GM19035 (cell line): ENCODE results near the gene KPNA2.
"Not testable (repeated sequence)": the region's sequence is repeated elsewhere in the genome, so short reads cannot be mapped to it uniquely, and the experiment has no call there.

Experiments used
- ATAC-seq: cut with Tn5 transposase; IDR thresholded peaks from one replicate; pipeline ENCODE4 v1.9.1; 2021; ENCODE audit not compliant: unreplicated experiment

KPNA2 gene

GRCh38 chr17:68019675-68020408 is 15.7 kb upstream of the KPNA2 start:
- peak; percentile 92 for ATAC-seq

- ATAC-seq, result no peak
Measured at GRCh38 chr17:68020409-68020756, 15.2 kb upstream of the KPNA2 start.

DNA sequence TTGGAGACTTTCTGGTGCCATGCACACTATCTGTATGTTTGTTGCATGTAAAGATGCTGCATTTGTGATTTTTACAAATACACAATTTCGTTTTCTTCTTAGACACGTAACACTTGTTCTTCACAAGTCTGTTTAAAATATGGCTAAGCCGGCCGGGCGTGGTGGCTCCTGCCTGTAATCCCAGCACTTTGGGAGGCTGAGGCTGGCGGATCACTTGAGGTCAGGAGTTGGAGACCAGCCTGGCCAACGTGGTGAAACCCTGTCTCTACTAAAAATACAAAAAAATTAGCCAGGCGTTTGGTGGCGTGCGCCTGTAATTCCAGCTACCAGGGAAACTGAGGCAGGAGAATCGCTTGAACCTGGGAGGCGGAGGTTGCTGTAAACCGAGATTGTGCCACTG is 14.7 kb upstream of the KPNA2 start:
- ATAC-seq, result not testable (repeated sequence)

GRCh38 chr17:68021963-68022362 is 13.6 kb upstream of the KPNA2 start:
- no peak for ATAC-seq

- not testable (repeated sequence) for ATAC-seq
Measured at GRCh38 chr17:68022547-68022946, 13.0 kb upstream of the KPNA2 start.

DNA sequence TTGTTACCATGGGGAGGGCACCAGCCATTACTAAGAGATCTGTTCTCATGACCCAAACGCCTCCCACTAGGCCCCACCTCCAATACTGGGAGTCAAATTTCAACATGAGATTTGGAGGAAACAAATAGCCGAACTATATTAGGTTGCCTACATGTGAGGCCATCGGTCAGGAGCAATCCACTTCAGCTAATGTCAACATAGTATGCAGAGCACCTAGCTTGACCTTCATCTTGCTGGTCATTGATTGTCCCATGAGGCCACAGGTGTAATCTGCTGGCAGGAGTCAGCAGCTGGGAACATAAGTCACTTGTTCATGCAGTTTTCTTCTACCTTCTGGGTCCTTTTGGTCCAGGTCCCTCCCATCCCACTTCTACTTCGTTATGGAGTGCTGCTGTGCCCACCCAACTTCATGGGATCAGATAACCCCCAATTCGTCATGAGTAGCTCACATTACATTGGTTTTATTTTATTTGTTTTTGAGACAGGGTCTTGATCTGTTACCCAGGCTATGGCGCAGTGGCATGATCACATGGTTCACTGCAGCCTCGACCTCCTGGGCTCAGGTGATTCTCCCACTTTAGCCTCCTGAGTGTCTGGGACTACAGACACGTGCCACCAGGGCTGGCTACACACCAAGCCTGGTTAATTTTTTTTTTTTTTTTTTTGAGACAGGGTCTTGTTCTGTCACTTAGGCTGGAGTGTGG is 5.9 kb upstream of the KPNA2 start:
- no peak for ATAC-seq

- no peak for ATAC-seq
Measured at GRCh38 chr17:68033636-68034451, 1.7 kb upstream of the KPNA2 start.

DNA sequence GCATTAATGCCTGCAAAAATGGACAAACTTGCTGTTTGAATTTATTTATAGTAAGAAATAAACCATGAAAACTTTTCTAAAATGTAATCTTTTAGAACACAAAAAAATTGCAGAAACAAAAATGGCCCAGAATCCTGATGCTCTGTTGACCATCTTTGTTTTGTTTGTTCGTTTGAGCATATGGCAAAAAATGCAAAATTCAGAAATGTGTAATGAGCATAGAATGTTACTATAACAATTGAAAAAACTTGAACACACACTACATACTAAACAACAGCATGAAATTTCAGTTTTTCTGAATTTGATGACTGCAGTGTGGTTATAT is 1.1 kb upstream of the KPNA2 start:
- no peak for ATAC-seq

DNA sequence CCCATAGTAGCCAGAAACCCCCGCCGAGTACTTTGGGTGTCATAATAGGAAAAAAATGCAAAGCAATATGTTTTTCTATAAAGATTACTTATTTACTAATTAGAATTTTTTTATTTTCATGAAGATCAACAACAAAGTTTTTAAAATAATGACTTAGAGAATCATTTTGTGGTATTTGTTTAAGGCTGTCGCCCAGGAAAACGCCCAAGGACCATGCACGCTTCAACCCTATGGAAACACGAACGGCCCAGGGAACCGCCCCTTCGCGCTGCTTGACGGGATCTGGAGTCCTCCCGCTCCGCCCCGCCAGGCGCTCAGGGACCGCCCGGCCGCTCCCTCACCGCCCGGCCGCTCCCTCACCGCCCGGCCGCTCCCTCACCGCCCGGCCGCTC is 408 bp upstream of the KPNA2 start:
- peak; percentile 90 for ATAC-seq

GRCh38 chr17:68036304-68037147 is 991 bp downstream of the KPNA2 start:
- no peak for ATAC-seq

DNA sequence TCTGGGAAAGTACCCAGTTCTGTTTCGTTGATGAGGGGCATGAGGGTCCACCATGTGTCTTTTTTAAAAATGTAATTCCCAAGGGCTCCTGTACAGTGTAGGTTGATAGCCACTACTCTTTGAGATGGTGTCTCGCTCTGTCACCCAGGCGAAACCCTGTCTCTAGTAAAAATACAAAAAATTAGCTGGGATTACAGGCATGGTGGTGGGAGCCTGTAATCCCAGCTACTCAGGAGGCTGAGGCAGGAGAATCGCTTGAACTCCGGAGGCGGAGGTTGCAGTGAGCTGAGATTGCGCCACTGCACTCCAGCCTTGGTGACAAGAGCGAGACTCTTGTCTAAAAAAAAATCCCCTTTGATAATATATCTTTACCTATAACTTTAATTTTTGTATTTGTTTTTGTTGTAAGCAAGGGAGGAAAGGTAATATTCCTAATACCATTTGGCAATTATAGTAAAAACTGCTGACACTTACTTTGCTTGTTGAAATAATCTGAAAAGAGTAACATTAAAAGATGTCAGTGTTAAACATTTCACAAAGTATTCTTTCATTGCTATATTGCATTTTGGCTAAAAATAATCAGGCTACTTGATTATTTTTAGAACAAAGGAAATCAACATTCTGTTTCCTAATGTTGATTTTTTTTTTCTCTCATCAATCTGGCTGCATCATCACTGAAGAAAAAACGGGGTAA is 11.8 kb downstream of the KPNA2 start:
- ATAC-seq, result no peak

DNA sequence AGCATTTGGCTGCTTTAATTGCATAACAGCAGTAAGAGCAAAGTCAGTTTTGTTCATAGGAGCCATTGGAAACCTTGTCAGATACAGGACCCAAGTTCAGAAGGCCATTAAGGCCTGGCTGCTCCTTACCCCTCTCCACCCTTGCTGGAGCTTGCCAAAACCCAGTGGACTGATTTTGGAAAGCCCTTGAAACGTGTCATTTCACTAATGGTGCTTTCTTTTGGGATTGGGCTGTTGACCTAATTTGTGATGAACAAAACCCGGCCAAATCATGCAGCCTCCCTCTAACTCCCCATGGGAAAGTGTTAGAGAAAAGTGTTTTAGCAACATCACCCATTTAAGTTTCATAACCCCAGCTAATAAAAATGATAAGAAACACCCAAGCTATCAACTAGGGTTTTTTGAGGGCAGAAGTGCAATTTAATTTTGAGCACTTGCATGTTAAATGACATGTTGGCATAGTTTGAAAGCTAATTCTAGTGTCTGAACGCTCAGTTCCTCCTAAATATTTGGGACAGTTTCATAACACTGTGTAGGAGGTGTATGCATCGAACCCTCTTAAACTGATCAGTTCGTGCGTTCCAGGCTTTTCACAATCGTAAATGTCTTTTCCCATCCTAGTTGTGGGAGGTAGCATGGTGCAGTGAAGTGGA is 12.5 kb downstream of the KPNA2 start:
- not testable (repeated sequence) for ATAC-seq

DNA sequence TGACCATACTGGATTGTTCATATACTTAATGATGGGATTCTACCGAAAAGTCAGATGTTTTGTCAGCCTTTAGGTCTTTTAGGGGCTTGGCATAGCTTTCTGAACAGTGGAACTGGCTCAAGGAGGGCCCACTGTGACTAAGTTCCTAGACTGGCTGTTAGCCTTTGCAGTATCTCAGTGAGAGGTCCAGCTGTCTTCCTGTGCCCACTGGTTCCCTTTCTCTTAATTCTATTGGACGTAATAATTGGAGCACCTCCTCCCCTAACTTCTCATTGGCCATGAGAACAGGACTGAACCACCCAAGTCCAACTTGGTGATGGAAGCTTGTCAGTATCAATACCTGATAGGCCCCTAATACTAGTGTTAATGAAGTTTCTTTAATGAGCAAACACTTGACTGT is 13.5 kb downstream of the KPNA2 start:
- ATAC-seq, result no peak

DNA sequence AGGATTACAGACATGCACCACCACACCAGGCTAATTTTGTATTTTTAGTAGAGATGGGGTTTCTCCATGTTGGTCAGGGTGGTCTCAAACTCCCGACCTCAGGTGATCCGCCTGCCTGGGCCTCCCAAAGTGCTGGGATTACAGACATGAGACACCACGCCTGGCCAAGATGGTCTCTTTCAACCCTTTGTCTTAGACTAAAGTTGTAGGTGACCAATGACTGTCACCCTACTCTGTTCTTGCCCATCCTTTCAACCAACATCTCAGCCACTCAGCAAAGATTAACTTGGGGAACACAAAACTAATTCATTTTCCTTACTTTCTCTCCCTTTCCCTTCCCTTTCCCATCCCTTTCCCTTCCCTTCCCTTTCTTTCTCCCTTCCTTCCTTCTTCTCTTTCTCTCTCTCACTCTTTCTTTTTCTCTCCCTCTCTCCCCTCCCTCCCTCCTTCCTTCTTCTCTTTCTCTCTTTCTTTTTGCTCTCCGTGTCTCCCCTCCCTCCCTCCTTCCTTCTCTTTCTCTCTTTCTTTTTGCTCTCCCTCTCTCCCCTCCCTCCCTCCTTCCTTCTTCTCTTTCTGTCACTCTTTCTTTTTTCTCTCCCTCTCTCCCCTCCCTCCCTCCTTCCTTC is 14.4 kb downstream of the KPNA2 start:
- not testable (repeated sequence) for ATAC-seq

GRCh38 chr17:68051321-68052312 is 16.1 kb downstream of the KPNA2 start:
- not testable (repeated sequence) for ATAC-seq

GRCh38 chr17:68052810-68053209 is 17.3 kb downstream of the KPNA2 start:
- ATAC-seq, result no peak

- ATAC-seq, result no peak
Measured at GRCh38 chr17:68053231-68054013, 17.9 kb downstream of the KPNA2 start.
